NCI-H2171 treated with DMSO at 0.1 percent for 48 hours (cell line): ENCODE data around the gene CDH2.

Experiments
- DNase-seq: peaks from one replicate; lab custom pipeline; 2025; lab: John Stamatoyannopoulos, UW

CDH2 gene

DNA sequence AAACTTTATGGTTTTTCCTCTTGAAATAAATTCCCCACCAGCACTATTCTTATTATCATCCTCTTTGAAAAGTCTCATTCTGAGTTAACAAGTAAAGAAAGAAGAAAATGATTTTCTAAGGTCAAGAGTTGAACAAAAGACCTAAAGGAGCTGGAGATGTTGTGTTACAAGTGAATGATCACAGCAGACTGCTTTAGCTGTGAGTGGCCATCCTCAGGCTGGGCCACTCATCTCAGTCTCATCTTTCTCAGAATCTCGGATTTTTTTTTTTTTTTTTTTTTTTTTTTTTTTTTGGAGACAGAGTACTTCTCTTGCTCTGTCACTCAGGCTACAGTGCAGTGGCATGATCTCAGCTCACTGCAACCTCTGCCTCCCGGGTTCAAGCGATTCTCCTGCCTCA, 133.3 kb downstream of the CDH2 start:
- DNase-seq, result no peak

DNA sequence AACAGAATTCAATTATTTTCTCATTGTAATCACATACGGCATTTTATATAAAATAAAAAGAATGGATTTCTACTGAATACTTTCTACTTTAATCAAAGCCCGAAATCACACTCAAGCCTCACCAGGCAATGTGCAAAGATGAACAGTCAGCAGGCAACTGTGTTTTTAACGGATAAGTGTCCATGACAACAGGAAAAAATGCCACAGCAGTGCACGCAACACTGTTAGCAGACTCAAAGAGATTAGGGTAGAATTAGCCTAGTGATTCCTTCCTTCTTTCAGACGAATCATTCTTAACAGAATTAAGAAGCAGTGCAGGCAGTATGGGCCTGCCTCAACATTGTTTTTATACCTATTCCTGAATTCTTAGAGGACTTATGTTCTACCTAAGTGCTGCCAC, 135.6 kb downstream of the CDH2 start:
- no peak for DNase-seq

DNA sequence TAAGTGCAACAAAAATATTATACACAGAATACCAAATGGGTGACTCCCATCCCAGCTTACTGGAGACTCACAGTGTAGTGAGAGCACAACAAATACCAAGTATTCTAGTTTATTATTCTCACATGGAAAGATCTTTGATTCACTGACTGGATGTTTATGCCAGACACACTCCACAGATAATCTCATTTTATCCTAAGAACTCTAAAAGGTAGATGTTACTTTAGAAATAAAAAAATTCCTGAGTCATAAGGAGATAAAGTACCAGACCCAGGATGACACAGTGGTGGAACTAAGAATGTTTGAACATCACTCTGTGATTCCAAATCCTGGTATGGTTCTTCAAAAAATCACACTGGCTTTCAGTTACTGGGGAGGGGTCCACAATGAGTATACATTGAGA, 136.2 kb downstream of the CDH2 start:
- no peak for DNase-seq

DNA sequence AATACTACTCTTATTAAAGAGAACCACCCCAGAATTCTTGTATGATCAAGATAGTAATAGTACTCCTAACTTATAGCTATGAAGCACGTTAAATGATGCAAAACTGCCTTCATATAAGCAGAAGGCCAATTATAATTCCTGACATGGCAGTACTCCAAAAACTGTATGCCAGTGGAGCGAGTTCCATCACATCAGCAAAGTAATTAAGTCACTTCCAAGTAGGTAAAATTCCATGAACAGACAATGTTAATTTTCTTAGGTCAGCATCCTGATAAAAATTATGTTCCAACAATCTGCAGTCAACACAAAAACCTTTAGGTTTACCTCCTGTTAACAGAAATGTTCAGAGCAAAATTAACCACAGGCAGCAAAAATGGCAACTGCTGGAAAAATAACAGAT, 136.7 kb downstream of the CDH2 start:
- no peak for DNase-seq

DNA sequence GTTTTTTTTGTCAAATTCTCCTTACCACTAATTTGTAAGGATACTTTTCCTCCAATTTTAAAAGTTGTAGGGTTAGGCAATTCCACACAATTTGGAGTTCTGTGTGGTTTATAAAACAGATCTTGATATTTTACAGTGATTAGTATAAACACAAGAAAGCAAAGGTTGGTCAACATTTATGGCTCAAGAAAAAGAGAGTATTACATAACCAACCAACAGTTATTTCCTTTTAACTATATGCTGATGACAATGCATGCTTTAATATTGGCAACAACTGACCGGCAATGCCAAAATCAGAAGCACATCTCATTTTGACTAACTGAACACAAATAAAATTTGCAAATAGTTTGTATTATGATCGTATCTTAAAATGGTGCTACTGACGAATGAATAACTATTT, 137.2 kb downstream of the CDH2 start:
- DNase-seq, result no peak

DNA sequence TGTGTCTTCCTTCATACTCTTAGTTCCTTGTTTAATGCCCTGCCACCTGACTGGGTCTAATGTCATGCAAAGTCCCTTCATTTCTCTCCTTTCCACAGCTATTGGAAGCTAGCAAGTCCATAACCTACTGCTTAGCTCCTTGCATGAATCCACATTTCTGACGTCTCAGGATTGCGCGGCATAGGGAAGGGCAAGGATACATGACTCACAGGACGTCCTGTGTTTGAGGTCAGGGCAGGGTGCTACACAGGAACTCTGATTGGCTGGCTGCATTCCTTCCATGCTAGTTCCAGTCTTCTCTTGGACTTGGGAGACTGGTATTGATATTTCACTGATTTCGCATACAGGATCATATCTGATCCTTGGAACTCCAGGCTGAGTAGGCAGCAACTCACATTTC, 137.9 kb downstream of the CDH2 start:
- DNase-seq, result no peak

DNA sequence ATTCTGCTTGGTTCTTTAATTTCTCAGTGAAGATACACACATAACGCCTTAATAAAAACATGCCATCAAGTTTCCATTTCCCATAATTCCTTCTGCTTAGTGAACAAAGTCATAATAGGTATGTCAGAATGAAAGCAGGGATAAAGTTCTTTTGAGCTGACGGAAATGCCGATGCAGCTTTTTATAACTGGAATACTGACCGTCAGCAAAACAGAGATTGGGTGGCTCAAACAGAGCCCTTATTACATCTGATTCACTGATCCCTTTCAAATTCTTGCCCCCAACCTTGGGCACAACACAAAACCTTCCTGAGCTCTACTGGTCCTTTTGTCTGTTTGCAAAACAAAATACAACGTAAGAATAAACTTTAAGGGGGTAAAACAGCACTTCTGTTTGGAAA, 140.4 kb downstream of the CDH2 start:
- DNase-seq, result no peak

DNA sequence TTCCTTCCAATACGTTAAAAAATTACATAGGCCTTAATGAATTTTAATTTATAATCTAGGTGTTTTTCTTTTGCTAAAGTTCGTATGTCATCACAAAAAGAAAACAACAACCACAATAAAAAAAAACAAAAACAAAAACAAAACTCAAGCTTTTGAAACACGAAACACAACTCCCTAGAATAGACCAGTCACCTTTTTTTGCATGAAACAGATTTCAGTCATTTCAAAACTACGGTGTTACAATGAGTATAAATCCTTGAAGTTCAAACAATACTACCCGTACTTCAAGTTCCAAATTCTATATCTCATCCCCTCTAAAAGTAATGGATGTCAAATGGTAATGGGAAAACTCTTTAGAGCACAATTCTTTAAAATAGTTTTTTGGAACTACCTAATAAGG, 142.4 kb downstream of the CDH2 start:
- no peak for DNase-seq

DNA sequence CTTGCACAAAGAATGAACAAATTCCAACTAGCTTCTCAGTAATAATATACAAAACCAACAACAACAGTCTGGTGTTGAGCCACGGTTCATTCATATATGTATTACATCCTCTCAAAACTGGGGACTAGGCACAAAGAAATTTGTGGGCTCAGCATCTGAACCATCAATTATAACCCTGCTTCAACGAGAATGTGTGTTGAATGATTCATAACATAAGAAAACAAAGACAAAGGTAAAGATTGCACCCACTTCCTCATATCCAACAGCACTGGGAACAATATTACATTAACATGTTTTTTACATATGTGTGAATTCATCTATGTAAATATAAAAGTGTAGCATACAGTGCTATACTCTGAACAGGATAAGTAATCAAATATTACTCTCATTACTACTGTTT, 144.8 kb downstream of the CDH2 start:
- no peak for DNase-seq

DNA sequence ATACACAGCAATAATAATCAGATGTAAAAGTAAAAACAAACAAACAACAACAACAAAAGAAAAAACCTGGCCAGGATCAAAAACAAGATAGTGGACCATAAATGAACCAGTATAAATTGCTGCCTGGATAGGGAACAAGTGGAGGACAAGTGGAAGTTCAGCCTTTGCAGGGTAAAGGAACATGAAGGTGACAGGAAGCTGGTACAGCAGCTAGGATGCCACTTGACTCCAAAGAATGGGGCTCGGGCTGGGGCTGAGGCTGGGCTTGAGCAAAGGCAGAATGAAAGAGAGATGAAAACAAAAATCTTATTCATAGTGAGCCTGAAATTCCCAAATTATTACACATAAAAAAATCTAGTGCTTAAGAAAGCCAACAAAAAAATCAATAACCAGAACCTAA, 146.5 kb downstream of the CDH2 start:
- no peak for DNase-seq

DNA sequence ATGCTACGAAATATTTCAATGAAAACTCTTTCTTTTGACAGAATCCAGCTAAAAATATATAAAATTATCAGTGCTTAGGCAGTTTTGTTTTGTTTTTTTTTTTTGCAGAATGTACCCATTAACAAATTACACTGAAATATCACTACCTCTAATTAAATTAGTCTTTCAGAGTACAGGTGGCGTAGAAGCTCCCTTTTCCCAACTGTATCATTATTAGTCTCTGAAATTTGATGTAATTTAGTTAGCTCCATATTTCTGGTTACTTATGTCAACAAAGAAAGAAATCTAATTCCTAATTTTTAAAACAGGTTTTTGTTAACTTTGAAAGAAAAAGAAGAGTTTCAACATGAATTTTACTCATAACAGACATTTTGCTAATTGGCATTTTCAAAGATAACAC, 149.2 kb downstream of the CDH2 start:
- DNase-seq, result no peak

DNA sequence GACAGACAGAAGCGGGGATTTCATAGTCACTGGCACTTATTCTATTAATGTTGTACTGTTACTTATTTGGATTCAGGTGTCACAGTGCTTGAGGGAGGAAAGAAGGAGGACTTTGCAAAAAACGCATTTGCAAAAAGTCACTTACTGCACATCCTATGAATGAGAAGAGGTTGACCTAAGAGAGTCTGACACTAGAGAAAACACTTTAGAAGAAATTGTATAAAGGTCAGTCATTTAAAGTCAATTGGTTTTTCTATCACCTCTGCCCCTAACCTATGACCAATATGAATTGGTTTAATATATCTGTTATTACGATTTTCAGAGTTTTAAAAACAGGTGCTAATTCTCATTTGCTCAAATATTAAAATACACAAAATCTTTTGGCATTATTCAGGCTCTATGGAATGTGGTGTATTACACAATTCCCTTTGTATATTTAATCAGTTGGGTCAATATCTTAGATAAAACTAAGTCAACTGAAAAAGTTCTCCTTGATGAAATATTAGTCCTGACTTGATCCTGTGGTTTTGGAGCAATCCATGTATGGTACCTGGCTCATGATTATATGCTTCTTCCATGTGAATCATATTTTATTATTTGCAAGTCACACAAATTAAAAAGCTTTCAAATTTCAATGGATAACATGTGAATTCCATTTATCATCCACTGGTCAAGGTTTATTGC, 157.4 kb downstream of the CDH2 start:
- DNase-seq, result no peak

DNA sequence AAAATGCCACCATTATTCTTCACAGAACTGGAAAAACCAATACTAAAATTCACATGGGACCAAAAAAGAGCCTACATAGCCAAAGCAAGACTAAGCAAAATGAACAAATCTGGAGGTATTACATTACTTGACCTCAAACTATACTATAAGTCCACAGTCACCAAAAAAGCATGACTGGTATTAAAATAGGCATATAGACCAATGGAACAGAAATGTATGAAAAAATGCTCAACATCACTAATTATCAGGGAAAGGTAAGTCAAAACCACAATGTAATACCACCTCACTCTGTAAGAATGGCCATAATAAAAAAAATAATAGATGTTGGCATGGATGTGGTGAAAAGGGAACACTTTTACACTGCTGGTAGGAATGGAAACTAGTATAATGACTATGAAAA, 158.6 kb downstream of the CDH2 start:
- no peak for DNase-seq

DNA sequence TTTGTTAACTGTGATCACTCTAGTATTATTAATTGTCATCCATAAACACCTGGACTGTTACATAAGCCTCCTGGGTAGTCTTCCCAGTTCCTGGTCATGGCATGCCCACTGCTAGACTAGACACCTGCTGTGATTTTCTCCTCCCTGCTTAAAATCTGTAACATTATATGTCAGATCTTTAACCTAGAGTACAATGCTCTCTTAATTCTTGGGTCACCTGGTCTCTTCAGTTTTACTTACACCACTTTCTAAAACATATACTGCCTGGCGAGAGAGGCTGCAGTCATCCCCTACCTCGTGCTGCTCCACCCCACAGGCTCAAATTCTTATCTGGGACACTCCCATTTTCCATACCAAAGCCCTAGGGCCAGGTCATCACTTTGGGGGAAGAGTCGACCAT, 161.3 kb downstream of the CDH2 start:
- peak; percentile 95 for DNase-seq

DNA sequence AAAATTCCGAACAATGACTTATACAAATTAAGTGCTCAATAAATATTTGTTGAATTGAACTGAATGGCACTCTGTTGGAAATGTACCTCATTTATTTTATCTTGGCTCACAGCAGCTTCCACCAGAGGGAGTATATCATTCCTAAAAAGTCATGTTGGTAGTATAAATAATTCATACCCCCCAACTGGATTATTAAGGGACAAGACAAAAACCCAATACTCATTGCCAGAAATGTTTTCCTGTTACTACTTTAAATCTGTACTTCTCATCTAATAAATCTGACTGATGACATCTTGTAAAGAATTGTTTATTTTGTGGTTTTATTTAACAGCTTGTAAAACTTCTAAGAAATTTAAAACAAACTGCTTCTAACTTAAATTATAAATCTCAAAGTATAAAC, 163.9 kb downstream of the CDH2 start:
- DNase-seq, result no peak

DNA sequence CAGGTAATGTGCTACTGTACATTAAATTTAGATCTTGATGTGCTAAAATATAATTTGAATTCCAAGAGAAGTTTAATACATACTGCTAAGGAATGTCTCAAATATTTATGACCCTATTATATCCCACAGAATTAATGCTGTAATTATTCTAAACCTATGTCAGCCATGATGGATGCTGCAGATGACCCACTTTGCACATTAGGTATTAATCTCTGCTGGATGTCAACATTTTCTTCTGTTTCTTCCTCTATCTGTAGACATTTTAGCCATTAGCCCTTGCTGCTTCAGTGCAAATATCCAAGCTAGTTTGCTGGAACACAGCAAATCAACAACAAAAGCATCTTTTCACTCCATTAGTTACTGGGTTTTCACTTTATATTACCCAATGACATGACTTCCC, 164.6 kb downstream of the CDH2 start:
- DNase-seq, result no peak

DNA sequence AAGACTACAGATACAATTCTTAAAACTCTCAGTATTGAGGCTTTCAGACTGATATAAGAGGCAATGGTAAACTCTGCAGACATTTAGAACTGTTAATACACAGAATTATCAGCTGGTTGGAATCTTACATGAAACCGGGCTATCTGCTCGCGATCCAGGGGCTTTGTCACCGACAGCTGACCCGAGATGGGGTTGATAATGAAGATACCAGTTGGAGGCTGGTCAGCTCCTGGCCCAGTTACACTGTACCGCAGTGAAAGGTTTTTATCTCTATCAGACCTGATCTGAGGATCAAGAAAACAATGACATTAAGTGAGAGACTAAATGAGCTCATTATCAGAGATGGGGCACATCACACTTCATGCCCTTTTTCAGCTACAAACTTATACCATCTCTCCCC, 167.3 kb downstream of the CDH2 start:
- no peak for DNase-seq

DNA sequence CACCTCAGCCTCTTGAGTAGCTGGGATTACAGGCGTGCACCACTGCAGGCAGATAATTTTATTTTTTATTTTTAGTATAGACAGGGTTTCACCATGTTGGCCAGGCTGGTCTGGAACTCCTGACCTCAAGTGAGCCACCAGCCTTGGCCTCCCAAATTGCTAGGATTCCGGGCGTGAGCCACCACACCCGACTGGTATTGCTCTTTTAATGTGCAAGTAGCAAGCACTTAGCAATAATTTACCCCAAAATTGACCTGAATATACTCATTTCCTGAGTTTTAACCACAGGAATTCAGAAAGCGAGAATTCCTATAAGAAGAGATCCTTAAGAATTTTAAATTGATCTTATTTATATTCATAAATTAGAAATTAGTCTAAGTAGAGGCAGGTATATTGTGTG, 169.1 kb downstream of the CDH2 start:
- no peak for DNase-seq

DNA sequence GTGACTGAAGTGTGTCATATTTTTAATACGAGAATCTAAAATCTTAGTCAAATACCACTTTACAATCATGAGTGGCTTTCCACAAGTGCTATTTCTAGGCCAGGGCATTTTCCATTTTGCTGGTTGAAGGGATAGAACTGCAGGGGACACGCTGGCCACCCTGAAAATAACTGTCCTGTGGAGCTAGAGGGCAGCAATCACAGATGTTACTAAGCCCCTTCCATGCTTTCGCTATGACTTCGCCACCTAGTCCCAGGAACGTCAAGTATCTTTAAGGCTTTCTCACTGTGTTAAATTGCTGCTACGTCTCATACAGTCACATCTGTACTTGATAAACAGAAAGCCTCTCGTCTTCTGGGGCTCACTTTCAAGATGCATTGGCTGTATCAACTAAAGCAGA, 171.8 kb downstream of the CDH2 start:
- DNase-seq, result no peak

DNA sequence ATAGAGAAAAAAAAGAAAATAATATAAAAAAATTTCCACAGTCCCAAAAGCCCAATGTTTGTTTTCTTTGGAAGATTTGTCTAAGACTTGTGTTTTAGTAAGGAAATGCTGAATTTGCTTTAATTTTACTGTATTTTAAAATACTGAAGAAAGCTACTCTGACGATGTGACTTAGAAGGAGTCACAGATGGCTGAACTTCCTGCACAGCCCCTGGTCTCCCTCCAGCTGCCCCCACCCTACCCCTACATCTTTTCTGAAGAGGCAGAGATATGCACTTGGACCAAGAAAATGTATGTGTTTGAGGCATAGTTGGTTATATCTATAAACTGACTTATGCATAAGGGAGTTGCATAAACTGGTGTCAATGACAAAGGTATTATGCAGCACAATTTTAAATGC, 172.3 kb downstream of the CDH2 start:
- no peak for DNase-seq

DNA sequence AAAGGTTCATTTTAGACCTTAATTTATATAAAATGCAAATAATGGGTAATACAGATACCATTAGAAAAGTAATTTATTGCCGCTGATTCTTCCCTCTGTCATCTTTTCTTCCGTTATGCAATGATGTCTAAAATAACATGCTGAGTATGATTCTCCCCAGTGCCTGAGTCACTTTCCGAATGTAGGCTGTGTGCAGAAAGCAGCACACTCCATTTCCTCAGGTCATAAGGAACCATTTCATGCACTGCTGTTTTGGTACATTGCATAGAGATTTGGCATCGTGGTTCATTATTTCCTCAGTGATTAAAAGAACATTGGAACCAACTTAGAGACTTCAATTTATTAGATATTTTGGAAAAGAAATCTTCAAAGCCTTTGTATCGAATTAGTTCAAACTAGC, 173.5 kb downstream of the CDH2 start:
- DNase-seq, result no peak

DNA sequence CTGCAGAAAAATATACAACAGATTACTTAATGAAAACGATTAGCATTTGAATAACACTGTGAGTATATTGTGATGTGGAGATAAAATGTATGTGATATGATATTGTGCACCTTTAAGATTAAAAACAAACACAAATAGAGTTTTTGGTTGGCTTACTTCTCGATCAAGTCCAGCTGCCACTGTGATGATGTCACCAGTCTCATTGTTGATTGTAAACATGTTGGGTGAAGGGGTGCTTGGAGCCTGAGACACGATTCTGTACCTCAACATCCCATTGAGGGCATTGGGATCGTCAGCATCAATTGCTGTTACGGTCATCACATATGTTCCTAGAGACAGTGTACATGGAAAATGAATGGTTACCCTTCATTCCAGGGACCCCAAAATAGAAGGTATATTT, 174.1 kb downstream of the CDH2 start:
- DNase-seq, result peak; percentile 39

DNA sequence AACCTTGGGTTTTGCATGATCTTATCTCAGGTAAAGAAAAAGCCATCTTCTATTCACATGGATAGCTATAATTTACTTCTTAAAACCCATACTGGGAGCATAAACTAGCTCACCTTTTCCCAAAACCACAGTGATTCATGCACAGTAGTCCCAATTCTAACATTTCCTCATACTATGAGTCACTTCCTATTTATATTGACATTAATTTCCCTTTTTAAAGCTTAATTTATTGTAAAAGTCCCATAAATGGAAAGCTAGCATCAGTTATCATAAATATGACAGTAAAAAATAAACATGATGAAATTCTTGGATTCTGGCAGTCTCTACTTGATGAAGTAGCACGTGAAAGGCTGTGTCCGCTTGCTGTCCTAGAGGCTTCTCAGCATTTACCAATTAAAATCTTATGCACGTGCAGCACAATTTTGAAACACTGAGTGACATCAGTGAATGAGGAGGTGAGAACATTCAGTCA, 180.1 kb downstream of the CDH2 start:
- no peak for DNase-seq

DNA sequence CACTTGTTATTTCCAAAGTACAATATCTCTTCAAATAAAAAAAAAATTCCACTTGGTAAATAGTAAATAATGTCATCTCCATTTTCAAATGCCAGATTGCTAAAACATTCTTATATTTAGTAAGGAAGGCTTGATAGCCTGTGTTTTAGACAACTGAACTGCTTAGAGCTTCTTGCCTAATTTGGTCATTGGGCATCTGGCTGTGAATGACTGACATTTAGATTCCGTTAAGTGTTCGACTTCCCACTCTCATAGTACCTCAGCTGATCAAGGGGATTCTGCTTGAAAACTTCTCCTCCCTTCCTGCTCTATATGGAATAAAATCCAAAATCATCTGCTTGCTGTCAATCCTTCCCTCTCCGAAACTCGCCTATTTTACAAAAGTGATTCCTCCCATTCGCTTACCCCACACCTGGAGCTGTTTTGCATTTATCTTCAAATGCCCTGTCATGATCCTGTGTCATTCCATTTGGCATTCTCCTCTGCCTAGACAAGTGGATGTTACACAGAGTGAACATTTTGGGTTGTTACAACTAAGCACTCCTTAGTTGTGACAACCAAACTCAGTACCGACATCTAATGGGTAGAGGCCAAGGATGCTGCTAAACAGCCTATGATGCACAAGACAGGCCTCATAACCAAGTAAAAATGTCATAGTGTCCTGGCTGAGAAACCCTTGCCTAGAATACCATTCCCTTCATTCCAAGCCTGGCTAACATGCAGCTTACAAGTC, 181.0 kb downstream of the CDH2 start:
- no peak for DNase-seq
